Measurements from ENCODE around the gene MAEL.
A peak's percentile ranks its signal among the peaks of the same experiment; 100 is the strongest.
"Not testable (repeated sequence)": the region's sequence is repeated elsewhere in the genome, so short reads cannot be mapped to it uniquely, and the experiment has no call there.

Gene MAEL

GRCh38 chr1:166977951-166978350, 11.1 kb upstream of the MAEL start:
- FAIRE-seq (no peak), DNase-seq (ENCODE audit: low spot score) (no peak)

- FAIRE-seq = no peak
- no peak for DNase-seq (ENCODE audit: low spot score)
Measured at GRCh38 chr1:166978821-166979220, 10.3 kb upstream of the MAEL start.

- FAIRE-seq (no peak), DNase-seq (ENCODE audit: low spot score) (no peak)
Measured at GRCh38 chr1:166980383-166980782, 8.7 kb upstream of the MAEL start.

GRCh38 chr1:166980818-166981217, 8.3 kb upstream of the MAEL start:
- FAIRE-seq = no peak
- DNase-seq (ENCODE audit: low spot score) = no peak

- no peak for FAIRE-seq
Measured at GRCh38 chr1:166981589-166981988, 7.5 kb upstream of the MAEL start.

GRCh38 chr1:166999075-166999474, 10.0 kb downstream of the MAEL start:
- no peak for DNase-seq (ENCODE audit: low spot score)
- FAIRE-seq = no peak

More at GRCh38 chr1:166981589-166981988, 7.5 kb upstream of the MAEL start:
- no peak for DNase-seq (ENCODE audit: low spot score)

- DNase-seq (ENCODE audit: low spot score) (no peak), FAIRE-seq (no peak)
Measured at GRCh38 chr1:166999500-167000055, 10.5 kb downstream of the MAEL start.

- no peak for FAIRE-seq
Measured at GRCh38 chr1:167000546-167000945, 11.5 kb downstream of the MAEL start.

GRCh38 chr1:167002354-167002753, 13.3 kb downstream of the MAEL start:
- no peak for FAIRE-seq

More at GRCh38 chr1:167000546-167000945, 11.5 kb downstream of the MAEL start:
- DNase-seq (ENCODE audit: low spot score) = no peak

GRCh38 chr1:167003711-167004110, 14.6 kb downstream of the MAEL start:
- DNase-seq (ENCODE audit: low spot score) = no peak
- no peak for FAIRE-seq

More at GRCh38 chr1:167002354-167002753, 13.3 kb downstream of the MAEL start:
- DNase-seq (ENCODE audit: low spot score) = no peak

- DNase-seq (ENCODE audit: low spot score) (no peak), FAIRE-seq (no peak)
Measured at GRCh38 chr1:167011560-167012191, 22.6 kb downstream of the MAEL start.

- DNase-seq (ENCODE audit: low spot score) = no peak
- FAIRE-seq = no peak
Measured at GRCh38 chr1:167012570-167012969, 23.5 kb downstream of the MAEL start.

GRCh38 chr1:167013108-167013929, 24.2 kb downstream of the MAEL start:
- DNase-seq (ENCODE audit: low spot score) = no peak
- FAIRE-seq = no peak

GRCh38 chr1:167016100-167016750, 27.1 kb downstream of the MAEL start:
- DNase-seq (ENCODE audit: low spot score) = no peak
- FAIRE-seq = no peak

GRCh38 chr1:167022384-167022783, 33.3 kb downstream of the MAEL start:
- no peak for FAIRE-seq
- DNase-seq (ENCODE audit: low spot score) = no peak

- not testable (repeated sequence) for DNase-seq (ENCODE audit: low spot score); FAIRE-seq
Measured at GRCh38 chr1:167029553-167029952, 40.5 kb downstream of the MAEL start.

- DNase-seq (ENCODE audit: low spot score) (no peak), FAIRE-seq (no peak)
Measured at GRCh38 chr1:167033646-167034045, 44.6 kb downstream of the MAEL start.

GRCh38 chr1:167043752-167044488, 54.8 kb downstream of the MAEL start:
- FAIRE-seq = no peak
- peak; percentile 88 for DNase-seq (ENCODE audit: low spot score)

- no peak for FAIRE-seq
Measured at GRCh38 chr1:167051907-167052306, 62.8 kb downstream of the MAEL start.

GRCh38 chr1:167052389-167052788, 63.3 kb downstream of the MAEL start:
- FAIRE-seq = no peak
- peak; percentile 43 for DNase-seq (ENCODE audit: low spot score)

More at GRCh38 chr1:167051907-167052306, 62.8 kb downstream of the MAEL start:
- no peak for DNase-seq (ENCODE audit: low spot score)

- peak; percentile 27 for DNase-seq (ENCODE audit: low spot score)
- no peak for FAIRE-seq
Measured at GRCh38 chr1:167054531-167054930, 65.5 kb downstream of the MAEL start.

Data from urothelium cell line (cell line).